Measurements from ENCODE around the gene CSE1L.

DNA sequence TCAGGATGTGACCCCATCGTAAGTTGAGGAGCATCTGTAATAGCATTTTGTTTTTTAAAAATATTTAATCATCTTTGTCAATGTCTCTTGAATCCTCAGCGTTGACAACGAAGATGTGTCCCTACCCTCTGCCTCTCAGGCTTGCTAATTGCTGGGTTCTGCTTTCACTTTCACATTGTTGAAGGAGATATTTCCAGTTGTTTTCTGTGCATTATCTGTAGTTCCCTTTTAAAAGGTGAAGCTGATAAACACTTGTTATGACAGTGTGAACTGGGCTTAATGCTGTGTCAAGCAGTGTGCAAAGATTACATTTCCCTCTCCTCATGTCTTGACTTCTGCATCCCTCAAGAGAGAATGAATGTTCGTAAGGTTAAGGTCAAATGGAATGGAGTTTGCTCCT lies 54.9 kb downstream of the CSE1L start:
- no peak for TF ChIP-seq CTCF (IDR thresholded peaks at IDR 0.05; ENCODE audit: insufficient read depth, low read depth, low read length)
- no peak for TF ChIP-seq EZH2 (IDR thresholded peaks at IDR 0.05; ENCODE audit: insufficient read depth, low read length)

Measured in astrocyte (in vitro differentiated cells and primary cell).